ENCODE data around the gene RBM12. TPM values are rescaled to one million over a fixed set of nuclear protein-coding genes. Genes with fewer than 3 reads are reported as not detected.

RBM12 gene
- total RNA-seq, 4 donors from 2014 or later, result 24.7 to 33.8 (median 29.3) TPM

GRCh38 chr20:35653430-35653734 is 11.3 kb downstream of the RBM12 start:
- no peaks in the 10 kb centered on the region for H3K27me3 ChIP-seq
- DNase-seq, result no peak
- in situ Hi-C loops (cut with MboI; ENCODE audit: low pct_ligation_motif_present in 1 of 4, low pct_unique_long_range_greater_than_20kb in 1 of 4, low sequenced_read_pairs in 3 of 4), result no loop called here
- no peak for TF ChIP-seq POLR2AphosphoS5 (IDR thresholded peaks at IDR 0.05)
- TF ChIP-seq CTCF (IDR thresholded peaks at IDR 0.05), result no peak
- TF ChIP-seq POLR2A (IDR thresholded peaks at IDR 0.05), result no peak
- no peak for TF ChIP-seq EP300 (IDR thresholded peaks at IDR 0.05; ENCODE audit: low read depth)
- H3K27ac ChIP-seq, result no peak overlapping the region
- H3K4me3 ChIP-seq, result no peak overlapping the region
- H3K36me3 ChIP-seq, result peaks cover 0 to 21% (median 8%) of the 10 kb centered on the region in 4 donors
- intact Hi-C loops (cut with DNase I; ENCODE audit: low total_unique reads), result no loop called here
- WGBS, 2 donors (ENCODE audit: low coverage in 1 of 2), result 95% methylated on average over 3 of the region's 3 CpGs; no CpG with 5 or more reads in 1 of the 2 donors
- peaks cover 5 to 68% (median 34%) of the 10 kb centered on the region in 4 donors for H3K4me1 ChIP-seq
- no peaks in the 10 kb centered on the region for H3K9me3 ChIP-seq

- DNase-seq, result no peak
- H3K4me1 ChIP-seq, result peaks cover 5 to 68% (median 32%) of the 10 kb centered on the region in 4 donors
- H3K4me3 ChIP-seq, result no peak overlapping the region
- no peaks in the 10 kb centered on the region for H3K27me3 ChIP-seq
- H3K36me3 ChIP-seq, result peaks cover 0 to 21% (median 8%) of the 10 kb centered on the region in 4 donors
- no peak for TF ChIP-seq POLR2AphosphoS5 (IDR thresholded peaks at IDR 0.05)
- TF ChIP-seq POLR2A (IDR thresholded peaks at IDR 0.05), result no peak
- TF ChIP-seq EP300 (IDR thresholded peaks at IDR 0.05; ENCODE audit: low read depth), result no peak
- no peak for TF ChIP-seq CTCF (IDR thresholded peaks at IDR 0.05)
- in situ Hi-C loops (cut with MboI; ENCODE audit: low pct_ligation_motif_present in 1 of 4, low pct_unique_long_range_greater_than_20kb in 1 of 4, low sequenced_read_pairs in 3 of 4) (no loop called here), intact Hi-C loops (cut with DNase I; ENCODE audit: low total_unique reads) (no loop called here)
- H3K9me3 ChIP-seq, result no peaks in the 10 kb centered on the region
- H3K27ac ChIP-seq, result no peak overlapping the region
- 98% methylated on average over 13 of the region's 13 CpGs; no CpG with 5 or more reads in 1 of the 2 donors for whole genome bisulfite sequencing, 2 donors (ENCODE audit: low coverage in 1 of 2)
Measured at GRCh38 chr20:35652641-35653429, 11.9 kb downstream of the RBM12 start.

GRCh38 chr20:35651958-35652357 is 12.7 kb downstream of the RBM12 start:
- intact Hi-C loops (cut with DNase I; ENCODE audit: low total_unique reads) (no loop called here), in situ Hi-C loops (cut with MboI; ENCODE audit: low pct_ligation_motif_present in 1 of 4, low pct_unique_long_range_greater_than_20kb in 1 of 4, low sequenced_read_pairs in 3 of 4) (no loop called here)
- Histone ChIP-seq H3K27ac (no peak overlapping the region), H3K27me3 (no peaks in the 10 kb centered on the region), H3K4me3 (no peak overlapping the region), H3K36me3 (peaks cover 0 to 21% (median 8%) of the 10 kb centered on the region in 4 donors), H3K9me3 (no peaks in the 10 kb centered on the region), H3K4me1 (peaks cover 0 to 60% (median 23%) of the 10 kb centered on the region in 4 donors)
- no peak for DNase-seq
- TF ChIP-seq CTCF (IDR thresholded peaks at IDR 0.05) (no peak), POLR2AphosphoS5 (IDR thresholded peaks at IDR 0.05) (no peak), POLR2A (IDR thresholded peaks at IDR 0.05) (no peak), EP300 (IDR thresholded peaks at IDR 0.05; ENCODE audit: low read depth) (no peak)

GRCh38 chr20:35650632-35651031 is 14.1 kb downstream of the RBM12 start:
- no peak overlapping the region for H3K4me3 ChIP-seq
- TF ChIP-seq POLR2AphosphoS5 (IDR thresholded peaks at IDR 0.05) (no peak), EP300 (IDR thresholded peaks at IDR 0.05; ENCODE audit: low read depth) (no peak), POLR2A (IDR thresholded peaks at IDR 0.05) (no peak), CTCF (IDR thresholded peaks at IDR 0.05) (no peak)
- H3K9me3 ChIP-seq, result no peaks in the 10 kb centered on the region
- no peaks in the 10 kb centered on the region for H3K27me3 ChIP-seq
- 78 to 79% methylated on average over 3 of the region's 3 CpGs for WGBS, 2 donors (ENCODE audit: low coverage in 1 of 2)
- intact Hi-C loops (cut with DNase I; ENCODE audit: low total_unique reads) (no loop called here), in situ Hi-C loops (cut with MboI; ENCODE audit: low pct_ligation_motif_present in 1 of 4, low pct_unique_long_range_greater_than_20kb in 1 of 4, low sequenced_read_pairs in 3 of 4) (no loop called here)
- DNase-seq, result no peak
- H3K36me3 ChIP-seq, result peaks cover 0 to 21% (median 8%) of the 10 kb centered on the region in 4 donors
- peaks cover 0 to 47% (median 17%) of the 10 kb centered on the region in 4 donors for H3K4me1 ChIP-seq
- H3K27ac ChIP-seq, result peak overlapping the region in 2 of 4 donors; percentile 14 to 23

Measured in transverse colon (tissue), 4 donors.